GM12874 (cell line): ENCODE results near the gene PON2.

ENCODE experiments used
- TF ChIP-seq, protein P1 (sequence below): IDR thresholded peaks from 2 replicates; pipeline ENCODE4 v1.5.1; 2011; ENCODE audit warnings: low read depth, mild to moderate bottlenecking, control low read depth, low read length, moderate library complexity; ENCODE audit not compliant: insufficient read depth

PON2 gene

DNA sequence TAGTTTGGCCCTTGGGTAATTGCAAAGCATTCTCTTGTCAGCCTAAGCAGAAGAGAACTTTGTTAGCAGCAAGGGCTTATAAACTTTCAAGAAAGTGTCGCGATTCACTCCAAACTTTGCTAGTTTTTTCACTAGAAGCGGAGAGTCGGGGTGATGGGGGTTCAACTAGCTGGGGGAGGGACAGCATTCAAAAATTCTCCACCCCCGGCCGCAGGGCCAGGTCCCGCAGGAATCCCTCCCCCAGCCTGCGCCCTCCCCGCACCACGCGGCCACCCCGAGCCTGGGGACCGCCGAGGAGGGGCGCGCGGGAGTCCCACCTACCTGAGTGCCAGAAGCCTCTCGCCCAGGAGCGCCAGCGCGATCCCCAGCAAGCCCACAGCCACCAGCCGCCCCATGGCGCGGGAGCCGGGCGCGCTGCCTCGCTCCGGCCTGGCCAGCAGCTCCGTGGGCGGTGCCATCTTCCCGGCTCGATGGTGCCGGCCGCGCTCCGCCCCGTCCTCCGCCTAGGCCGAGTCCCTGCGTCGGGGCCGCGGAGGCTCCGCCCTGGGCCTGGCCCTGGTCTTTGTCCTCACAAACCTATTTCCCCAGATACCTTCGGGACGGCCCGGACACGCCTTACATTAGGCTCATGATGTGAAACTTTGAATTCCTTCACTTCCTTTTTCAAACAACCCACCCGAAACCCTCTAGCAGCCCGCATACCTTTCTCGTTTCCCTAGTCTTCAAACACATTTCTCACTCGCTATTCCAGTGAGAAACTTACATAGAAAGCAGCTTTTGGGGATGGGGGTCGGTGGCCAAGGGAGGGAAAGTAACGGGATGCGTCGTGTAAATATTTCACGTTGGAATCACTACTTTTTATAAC, at the start of gene PON2:
Gene PON2, minus strand, starts transcription at position 472 of the 865 bp plus-strand sequence. Its CDS starts 77 bp downstream, at position 395.
- TF ChIP-seq, protein P1, sequence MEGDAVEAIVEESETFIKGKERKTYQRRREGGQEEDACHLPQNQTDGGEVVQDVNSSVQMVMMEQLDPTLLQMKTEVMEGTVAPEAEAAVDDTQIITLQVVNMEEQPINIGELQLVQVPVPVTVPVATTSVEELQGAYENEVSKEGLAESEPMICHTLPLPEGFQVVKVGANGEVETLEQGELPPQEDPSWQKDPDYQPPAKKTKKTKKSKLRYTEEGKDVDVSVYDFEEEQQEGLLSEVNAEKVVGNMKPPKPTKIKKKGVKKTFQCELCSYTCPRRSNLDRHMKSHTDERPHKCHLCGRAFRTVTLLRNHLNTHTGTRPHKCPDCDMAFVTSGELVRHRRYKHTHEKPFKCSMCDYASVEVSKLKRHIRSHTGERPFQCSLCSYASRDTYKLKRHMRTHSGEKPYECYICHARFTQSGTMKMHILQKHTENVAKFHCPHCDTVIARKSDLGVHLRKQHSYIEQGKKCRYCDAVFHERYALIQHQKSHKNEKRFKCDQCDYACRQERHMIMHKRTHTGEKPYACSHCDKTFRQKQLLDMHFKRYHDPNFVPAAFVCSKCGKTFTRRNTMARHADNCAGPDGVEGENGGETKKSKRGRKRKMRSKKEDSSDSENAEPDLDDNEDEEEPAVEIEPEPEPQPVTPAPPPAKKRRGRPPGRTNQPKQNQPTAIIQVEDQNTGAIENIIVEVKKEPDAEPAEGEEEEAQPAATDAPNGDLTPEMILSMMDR: no peak

DNA sequence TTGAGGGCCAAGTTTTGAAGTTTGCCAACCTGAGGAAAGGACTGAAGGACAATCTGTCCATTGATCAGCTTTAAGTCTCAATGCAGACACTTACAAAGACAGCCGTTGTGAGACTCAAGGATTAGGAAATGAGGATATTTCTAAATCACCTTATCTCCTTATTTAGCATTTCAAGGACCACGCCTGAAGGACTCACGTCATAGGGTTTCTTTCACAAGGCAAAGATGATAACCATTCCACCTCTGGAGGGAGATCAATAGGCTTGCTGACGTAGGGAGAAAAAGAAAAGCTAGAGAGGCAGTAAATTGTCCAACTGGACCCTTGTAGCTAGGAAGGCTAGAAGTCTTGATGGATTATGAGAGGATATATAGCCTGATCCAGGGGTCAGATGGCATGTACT, 47.6 kb upstream of the PON2 start:
- TF ChIP-seq, protein P1: no peak

DNA sequence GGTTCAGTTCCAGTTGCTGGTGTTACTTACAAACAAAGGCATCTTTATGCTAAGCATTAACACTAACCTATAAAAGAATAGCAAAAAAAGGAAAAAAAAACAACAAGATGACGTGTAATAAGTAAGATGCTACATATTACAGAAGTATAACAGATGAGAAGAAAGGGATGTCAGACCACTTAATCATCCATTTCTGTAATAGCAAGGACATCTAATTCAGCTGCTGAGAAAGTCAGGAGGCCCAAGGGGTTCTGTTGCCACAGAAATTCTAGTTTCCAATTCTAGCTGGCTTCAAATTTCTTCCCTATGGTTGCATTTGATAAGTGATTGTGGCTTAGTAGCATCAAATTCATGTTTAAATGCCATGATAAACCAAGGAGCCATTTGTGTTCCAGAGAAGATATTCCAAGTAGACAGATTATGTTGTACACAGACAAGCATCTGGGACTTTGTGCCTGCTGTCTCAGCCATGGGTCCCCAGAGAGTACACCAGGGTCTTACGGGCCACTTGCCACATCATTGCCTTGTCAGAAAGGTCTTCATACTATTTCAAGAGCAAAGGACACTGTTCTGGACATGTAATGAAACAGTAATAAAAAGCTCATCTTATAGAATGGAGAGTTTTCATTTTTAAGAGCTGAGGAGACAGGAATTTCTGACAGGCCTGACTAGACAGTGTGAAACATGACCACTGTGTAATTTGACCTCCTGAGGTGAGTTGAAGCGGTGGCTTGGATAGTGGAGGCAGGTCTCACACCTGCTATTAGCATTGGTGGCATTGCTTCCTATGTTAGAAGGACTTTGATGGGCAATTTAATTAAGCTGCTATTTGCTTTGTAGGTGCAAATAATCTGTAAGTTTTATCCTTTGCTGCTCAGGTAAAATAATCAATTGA, 46.7 kb upstream of the PON2 start:
- TF ChIP-seq, protein P1: no peak

DNA sequence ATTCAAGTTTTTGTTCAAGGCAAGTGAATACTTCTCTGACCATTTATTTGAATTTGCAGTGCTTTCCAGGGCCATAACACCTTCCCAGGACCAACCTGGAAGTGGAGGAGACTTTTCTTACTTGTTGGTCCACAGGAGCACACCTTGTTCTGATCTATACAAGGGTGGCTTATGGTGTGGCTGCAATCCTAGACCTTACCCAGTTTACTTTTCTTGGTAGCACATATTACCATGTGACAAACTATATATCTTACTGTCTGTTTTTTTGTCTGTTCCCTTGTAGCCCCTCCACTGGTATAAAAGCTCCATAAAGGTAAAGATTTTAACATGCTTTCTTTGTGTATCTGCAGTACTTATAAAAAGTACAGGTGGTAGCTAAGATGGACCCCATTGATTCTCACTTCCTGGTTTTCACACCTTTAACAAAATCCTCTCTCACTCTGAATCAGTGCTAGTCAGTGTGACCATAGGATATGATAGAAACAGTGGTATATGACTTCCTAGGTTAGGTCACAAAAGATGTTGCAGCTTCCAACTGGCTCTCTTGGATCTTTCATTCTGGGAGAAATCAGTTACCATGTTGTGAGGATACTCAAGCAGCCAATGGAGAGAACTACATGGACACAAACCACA, 45.3 kb upstream of the PON2 start:
- TF ChIP-seq, protein P1: no peak

DNA sequence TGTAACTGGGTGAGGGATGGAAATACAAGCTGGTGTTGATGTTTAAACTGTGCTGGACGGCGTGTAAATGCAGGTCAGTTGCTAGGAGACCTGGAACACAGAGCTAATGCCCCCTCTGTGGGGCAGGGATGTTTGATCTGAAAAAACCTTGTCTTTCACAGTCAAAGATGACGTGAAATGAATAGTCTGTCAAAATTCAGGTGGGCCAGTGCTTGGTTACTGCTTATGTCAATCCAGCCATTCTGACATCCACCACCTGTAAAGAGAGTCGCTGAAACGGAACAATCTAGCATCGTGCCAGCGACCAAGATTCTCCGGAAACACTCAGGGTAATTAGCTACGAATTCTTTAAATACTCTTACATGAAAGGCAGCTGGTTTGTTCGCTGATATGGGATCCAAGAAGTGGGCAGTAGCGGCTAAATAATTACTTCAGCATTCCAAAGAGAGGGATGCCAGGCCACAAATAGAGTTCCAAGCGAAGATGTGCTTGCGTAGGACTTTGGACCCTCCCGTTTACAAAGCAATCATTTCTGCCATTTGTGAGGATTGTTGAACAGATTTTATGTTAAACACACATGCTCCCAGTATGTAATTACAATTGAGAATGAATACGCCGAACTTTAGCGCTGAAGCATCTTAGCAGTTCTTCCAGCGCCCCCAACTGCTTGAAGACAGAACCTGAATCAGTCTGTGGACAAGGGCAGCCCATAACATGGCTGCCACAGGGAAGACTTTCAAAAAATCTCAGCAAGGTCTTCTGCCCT, 43.6 kb upstream of the PON2 start:
- TF ChIP-seq, protein P1: no peak

DNA sequence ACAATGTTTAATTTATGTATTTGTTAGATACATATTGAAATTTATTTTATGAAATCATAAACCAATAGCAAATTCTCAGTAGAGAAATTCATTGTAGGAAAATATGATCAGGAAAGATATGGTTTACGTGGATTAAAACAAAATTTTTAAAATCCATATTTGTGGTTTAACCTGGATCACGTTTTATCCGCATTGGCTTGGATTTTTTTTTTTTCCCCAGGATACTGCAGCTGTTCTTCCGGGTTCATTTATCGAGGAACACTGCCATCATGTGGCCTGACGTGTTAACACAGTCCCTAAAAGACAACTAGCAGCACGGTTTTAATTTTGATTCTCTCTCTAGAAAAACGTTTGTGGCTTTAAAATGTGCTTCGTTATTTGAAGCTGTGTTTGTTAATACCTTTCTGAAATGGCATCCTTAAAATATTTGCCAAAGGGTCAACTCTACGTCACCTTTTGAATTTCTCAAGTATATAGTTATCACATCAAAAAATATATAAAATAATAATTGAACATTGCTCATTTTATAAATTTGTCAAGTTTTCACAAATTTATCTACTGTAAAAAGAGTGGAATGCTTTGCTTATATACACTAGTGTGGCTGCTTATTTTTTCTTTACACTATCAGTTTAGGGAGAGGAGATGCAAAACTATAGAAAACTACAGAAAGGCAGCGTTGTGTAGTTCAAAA, 42.2 kb upstream of the PON2 start:
- TF ChIP-seq, protein P1: peak; percentile 55
